Measurements from ENCODE around the gene CSRNP3.

DNA sequence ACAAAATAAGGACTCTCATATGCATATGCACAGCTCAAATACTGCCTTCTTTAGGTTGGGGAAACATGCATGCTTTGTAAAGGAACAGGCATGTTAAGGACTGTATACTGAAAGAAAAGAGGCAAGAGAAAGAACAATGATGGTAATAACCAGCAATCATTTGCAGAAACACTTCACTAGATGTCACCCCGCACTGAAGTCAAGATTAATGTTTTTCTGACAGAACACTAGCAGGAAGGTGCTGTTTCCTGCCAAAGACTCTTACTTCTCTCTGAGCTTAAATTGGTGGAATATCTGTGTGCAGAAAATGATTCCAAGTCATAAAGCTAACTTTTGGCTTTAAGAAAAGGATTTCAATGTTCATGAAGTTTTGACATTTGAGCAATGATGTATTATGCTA, 19.3 kb upstream of the CSRNP3 start:
- TF ChIP-seq, protein P1, sequence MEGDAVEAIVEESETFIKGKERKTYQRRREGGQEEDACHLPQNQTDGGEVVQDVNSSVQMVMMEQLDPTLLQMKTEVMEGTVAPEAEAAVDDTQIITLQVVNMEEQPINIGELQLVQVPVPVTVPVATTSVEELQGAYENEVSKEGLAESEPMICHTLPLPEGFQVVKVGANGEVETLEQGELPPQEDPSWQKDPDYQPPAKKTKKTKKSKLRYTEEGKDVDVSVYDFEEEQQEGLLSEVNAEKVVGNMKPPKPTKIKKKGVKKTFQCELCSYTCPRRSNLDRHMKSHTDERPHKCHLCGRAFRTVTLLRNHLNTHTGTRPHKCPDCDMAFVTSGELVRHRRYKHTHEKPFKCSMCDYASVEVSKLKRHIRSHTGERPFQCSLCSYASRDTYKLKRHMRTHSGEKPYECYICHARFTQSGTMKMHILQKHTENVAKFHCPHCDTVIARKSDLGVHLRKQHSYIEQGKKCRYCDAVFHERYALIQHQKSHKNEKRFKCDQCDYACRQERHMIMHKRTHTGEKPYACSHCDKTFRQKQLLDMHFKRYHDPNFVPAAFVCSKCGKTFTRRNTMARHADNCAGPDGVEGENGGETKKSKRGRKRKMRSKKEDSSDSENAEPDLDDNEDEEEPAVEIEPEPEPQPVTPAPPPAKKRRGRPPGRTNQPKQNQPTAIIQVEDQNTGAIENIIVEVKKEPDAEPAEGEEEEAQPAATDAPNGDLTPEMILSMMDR (IDR thresholded peaks at IDR 0.05) = no peak
- no peak for TF ChIP-seq POLR2AphosphoS5 (IDR thresholded peaks at IDR 0.05; ENCODE audit: low read depth, low read length)
- TF ChIP-seq, protein P2, sequence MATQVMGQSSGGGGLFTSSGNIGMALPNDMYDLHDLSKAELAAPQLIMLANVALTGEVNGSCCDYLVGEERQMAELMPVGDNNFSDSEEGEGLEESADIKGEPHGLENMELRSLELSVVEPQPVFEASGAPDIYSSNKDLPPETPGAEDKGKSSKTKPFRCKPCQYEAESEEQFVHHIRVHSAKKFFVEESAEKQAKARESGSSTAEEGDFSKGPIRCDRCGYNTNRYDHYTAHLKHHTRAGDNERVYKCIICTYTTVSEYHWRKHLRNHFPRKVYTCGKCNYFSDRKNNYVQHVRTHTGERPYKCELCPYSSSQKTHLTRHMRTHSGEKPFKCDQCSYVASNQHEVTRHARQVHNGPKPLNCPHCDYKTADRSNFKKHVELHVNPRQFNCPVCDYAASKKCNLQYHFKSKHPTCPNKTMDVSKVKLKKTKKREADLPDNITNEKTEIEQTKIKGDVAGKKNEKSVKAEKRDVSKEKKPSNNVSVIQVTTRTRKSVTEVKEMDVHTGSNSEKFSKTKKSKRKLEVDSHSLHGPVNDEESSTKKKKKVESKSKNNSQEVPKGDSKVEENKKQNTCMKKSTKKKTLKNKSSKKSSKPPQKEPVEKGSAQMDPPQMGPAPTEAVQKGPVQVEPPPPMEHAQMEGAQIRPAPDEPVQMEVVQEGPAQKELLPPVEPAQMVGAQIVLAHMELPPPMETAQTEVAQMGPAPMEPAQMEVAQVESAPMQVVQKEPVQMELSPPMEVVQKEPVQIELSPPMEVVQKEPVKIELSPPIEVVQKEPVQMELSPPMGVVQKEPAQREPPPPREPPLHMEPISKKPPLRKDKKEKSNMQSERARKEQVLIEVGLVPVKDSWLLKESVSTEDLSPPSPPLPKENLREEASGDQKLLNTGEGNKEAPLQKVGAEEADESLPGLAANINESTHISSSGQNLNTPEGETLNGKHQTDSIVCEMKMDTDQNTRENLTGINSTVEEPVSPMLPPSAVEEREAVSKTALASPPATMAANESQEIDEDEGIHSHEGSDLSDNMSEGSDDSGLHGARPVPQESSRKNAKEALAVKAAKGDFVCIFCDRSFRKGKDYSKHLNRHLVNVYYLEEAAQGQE (IDR thresholded peaks at IDR 0.05; ENCODE audit: insufficient read depth in 1 of 2, low read depth in 2 of 2, low read length in 1 of 2) = no peak
- TF ChIP-seq TCF7L2 (IDR thresholded peaks at IDR 0.05; ENCODE audit: low read depth, low read length) = no peak
- no peak for TF ChIP-seq SIN3A (IDR thresholded peaks at IDR 0.05; ENCODE audit: borderline replicate concordance, insufficient read depth, low read depth, low read length)

Data from Panc1 (cell line).